D721Med (cell line): Measurements from ENCODE around the gene TRIM75.

Experiments used
- DNase-seq: peaks from one replicate; pipeline ENCODE4 v3.0.0; 2011; ENCODE audit warnings: low spot score; ENCODE audit not compliant: insufficient read length
- FAIRE-seq: peaks from 2 replicates; lab custom pipeline; 2011; peaks lifted over from hg19 to GRCh38; lab: Jason Lieb, UNC
- TF ChIP-seq, protein P1 (sequence below): IDR thresholded peaks from 2 replicates; pipeline ENCODE4 v1.5.1; 2012; ENCODE audit warnings: mild to moderate bottlenecking, control low read depth; ENCODE audit not compliant: insufficient read depth; ENCODE audit errors: missing control alignments

TRIM75 gene

DNA sequence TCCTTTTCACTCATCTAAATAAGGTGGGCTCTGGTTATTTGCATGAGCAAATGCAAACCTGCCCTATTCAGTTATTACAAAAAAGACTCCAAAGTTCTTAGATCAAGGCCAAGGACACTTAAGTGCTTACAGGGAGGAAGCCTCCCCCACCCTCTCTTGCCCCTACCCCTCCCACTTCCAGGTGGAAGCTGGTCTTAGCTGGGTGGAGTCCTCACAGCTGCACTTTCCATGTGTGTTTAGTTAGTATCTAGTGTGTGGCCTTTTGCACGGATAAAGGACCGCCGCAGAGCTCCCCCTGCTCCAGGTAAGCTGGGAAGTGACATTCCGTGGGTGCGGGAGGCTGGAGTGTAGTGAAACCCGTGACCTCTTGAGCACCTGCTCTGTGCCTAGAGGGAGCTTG is at the start of gene TRIM75:
TSS of gene TRIM75 (plus strand) at position 222 of the 400 bp plus-strand sequence. CDS start 5,282 bp downstream, outside the sequence.
- TF ChIP-seq, protein P1, sequence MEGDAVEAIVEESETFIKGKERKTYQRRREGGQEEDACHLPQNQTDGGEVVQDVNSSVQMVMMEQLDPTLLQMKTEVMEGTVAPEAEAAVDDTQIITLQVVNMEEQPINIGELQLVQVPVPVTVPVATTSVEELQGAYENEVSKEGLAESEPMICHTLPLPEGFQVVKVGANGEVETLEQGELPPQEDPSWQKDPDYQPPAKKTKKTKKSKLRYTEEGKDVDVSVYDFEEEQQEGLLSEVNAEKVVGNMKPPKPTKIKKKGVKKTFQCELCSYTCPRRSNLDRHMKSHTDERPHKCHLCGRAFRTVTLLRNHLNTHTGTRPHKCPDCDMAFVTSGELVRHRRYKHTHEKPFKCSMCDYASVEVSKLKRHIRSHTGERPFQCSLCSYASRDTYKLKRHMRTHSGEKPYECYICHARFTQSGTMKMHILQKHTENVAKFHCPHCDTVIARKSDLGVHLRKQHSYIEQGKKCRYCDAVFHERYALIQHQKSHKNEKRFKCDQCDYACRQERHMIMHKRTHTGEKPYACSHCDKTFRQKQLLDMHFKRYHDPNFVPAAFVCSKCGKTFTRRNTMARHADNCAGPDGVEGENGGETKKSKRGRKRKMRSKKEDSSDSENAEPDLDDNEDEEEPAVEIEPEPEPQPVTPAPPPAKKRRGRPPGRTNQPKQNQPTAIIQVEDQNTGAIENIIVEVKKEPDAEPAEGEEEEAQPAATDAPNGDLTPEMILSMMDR, result no peak
- no peak for FAIRE-seq
- no peak for DNase-seq

DNA sequence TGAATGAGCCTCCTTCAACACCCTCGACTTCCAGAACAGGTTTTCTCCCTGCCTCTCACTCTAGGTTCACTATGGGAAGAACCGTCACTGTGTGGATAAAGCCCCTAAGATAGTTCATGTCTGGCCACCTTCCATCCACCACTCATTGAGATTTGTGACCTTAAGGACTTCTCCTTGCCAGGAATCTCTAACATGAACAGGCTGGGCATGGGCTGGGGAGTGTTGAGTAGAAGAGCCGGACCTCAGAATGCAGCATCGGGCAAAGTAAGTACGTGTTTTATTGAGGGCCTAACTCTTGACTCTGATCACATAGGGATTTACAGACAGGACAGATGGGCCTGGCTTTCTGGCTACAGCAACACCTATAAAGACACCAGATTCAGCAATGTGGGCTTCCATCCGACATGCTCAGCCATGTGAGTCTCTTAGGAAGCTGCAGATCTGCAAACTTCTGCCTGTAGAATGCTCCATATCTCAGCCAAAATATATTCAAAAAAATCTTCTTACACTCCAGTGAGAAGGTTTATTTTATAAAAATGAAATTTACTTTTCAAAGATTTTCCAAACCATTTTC is 48.2 kb upstream of the TRIM75 start:
- no peak for FAIRE-seq

DNA sequence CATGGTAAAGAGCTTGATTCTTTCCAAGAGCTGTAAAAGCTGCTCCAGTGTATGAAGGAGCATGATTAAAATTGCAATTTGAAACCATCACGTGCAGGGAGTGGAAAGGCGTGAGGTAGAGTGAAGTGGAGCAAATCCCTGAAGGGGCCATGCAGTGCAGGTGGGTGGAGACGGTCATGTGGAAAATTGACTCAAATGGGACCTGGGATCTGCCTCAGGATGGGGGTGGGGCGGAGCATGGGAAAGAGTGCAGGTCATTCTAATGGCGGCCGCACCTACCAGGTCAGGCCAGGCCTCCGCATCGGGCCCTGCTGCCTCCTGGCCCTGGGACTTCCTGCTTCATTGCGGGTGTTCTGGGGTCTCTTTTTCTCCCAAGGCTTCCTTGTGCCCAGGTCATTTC is 47.2 kb upstream of the TRIM75 start:
- no peak for DNase-seq

More for the DNA sequence above, 48.2 kb upstream of the TRIM75 start:
- TF ChIP-seq, protein P1, result no peak
- no peak for DNase-seq

DNA sequence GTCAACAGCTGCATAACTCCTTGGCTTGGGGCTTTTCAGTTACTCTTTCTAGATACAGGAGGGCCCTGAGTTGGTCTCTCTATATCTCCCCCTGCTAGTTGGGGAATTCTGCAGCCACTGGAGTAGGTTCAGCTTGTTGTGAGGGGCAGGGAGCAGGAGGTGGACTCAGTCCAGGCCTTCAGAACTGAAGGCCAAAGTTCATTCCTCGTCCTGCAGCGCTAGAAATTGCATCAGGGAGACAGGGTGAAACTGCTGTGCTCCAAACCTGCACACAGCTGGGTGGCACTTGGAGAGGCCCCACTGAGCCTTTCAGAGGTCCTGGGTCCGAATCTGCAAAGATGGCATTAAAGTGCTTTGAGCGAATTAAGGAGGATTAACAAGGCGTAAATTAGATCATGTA is 46.8 kb upstream of the TRIM75 start:
- TF ChIP-seq, protein P1, result no peak
- DNase-seq (no peak), FAIRE-seq (no peak)

More for the DNA sequence above, 47.2 kb upstream of the TRIM75 start:
- no peak for FAIRE-seq
- TF ChIP-seq, protein P1, result no peak

DNA sequence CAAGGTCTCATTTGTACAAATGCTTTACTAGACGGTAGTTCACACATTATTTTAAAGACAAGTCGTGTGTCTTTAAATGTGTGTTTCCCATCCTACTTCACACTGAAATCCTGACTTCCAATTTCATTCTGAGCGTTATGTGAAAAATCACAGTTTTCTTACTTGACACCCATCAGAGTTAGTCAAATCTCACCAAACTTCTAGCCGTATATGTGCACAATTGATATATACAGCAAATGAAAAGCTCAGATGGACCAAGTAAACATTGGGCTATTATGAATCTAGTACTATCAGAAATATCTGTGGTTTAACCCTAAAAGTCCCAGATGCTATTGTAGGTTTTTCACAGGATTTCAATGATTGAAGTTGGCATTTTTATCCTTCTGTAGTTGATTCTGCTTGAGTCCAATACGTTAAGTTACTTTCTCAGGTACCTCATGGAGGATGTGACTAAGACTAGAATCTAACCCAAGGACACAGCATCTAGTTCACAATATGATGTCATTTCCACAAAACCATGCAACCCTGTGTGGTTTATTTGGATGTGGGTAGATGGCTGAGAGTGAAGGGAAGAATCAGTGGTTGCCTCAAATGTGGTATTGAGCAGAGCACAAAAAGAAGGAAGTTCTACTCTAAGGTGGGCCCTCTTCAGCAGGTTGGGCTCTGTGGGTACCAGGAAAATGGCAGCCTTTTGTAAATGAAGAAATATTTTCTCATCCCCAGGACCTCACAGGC is 44.0 kb upstream of the TRIM75 start:
- no peak for DNase-seq
- TF ChIP-seq, protein P1, result no peak
- no peak for FAIRE-seq

DNA sequence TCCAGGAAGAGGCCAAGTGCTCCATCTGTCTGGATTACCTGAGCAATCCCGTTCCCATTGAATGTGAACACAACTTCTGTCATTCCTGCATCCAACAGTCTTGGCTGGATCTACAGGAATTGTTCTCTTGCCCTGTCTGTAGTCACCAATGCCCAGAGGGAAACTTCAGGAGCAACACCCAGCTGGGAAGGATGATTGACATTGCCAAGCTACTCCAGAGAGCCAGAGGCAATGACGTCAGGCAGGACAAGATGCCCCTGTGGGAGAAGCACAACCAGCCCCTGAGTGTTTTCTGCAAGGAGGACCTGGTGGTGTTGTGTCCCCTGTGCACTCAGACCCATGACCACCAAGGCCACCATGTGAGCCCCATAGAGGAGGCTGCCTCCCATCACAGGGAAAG is 43.2 kb upstream of the TRIM75 start:
- DNase-seq, result no peak
- TF ChIP-seq, protein P1, result no peak
- FAIRE-seq, result no peak

DNA sequence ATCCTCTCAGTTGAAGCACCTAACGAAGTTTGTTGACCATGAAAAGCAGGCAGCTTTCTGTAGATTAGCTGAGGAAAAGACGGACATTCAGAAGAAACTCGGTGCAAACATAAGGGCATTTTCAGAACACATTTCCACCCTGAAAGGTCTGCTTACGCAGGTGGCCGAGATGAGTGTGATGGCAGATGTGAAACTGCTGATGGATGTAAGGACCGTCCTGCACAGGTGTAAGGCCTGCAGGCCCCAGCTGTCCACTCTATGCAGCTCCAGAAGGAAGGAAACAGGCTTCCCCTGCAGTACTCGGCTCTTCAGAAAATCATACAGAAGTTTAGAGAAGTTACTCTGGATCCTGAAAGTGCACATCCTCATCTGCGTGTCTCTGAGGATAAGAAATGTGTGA is 42.7 kb upstream of the TRIM75 start:
- FAIRE-seq, result no peak
- TF ChIP-seq, protein P1, result no peak
- no peak for DNase-seq
